Neural progenitor cell (in vitro differentiated cells): Measurements from ENCODE around the gene CYB5R3. TPM values are rescaled to one million over a fixed set of nuclear protein-coding genes. Genes with fewer than 3 reads are reported as not detected.
A peak's percentile ranks its signal among the peaks of the same experiment; 100 is the strongest.

Experiments used
- DNase-seq: peaks from one replicate; pipeline ENCODE4 v3.0.0-alpha.2; 2016; ENCODE audit warnings: low spot score
- H2AFZ ChIP-seq: fragments of 200-600 bp; sonication (generic); replicated peaks from 2 replicates; pipeline ENCODE4 v1.6.1; 2016; ENCODE audit warnings: antibody characterized with exemption
- H3F3A ChIP-seq: fragments of 200-600 bp; sonication (generic); 2 replicates; pipeline ENCODE4 v1.6.1; 2016; ENCODE audit warnings: antibody characterized with exemption, low read depth
- H3K27ac ChIP-seq: fragments of 200-600 bp; sonication (generic); 2 replicates; pipeline ENCODE4 v1.5.1; 2016; ENCODE audit warnings: mild to moderate bottlenecking
- H3K27me3 ChIP-seq: fragments of 200-600 bp; sonication (generic); 2 replicates; pipeline ENCODE4 v1.6.1; 2016; ENCODE audit warnings: mild to moderate bottlenecking, moderate library complexity
- H3K36me3 ChIP-seq: fragments of 200-600 bp; sonication (generic); 2 replicates; pipeline ENCODE4 v1.5.1; 2016
- H3K4me1 ChIP-seq: fragments of 200-600 bp; sonication (generic); 2 replicates; pipeline ENCODE4 v1.6.1; 2016; ENCODE audit warnings: mixed run types
- H3K4me2 ChIP-seq: fragments of 200-600 bp; sonication (generic); 2 replicates; pipeline ENCODE4 v1.6.1; 2016
- H3K4me3 ChIP-seq: fragments of 200-600 bp; sonication (generic); 2 replicates; pipeline ENCODE4 v1.5.1; 2016
- H3K79me2 ChIP-seq: fragments of 200-600 bp; sonication (generic); 2 replicates; pipeline ENCODE4 v1.6.1; 2016; ENCODE audit warnings: low read depth
- H3K9ac ChIP-seq: fragments of 200-600 bp; sonication (generic); 2 replicates; pipeline ENCODE4 v1.6.1; 2016
- H3K9me3 ChIP-seq: fragments of 200-600 bp; sonication (generic); 2 replicates; pipeline ENCODE4 v1.5.1; 2016; ENCODE audit warnings: low read depth
- H4K20me1 ChIP-seq: fragments of 200-600 bp; sonication (generic); 2 replicates; pipeline ENCODE4 v1.6.1; 2016; ENCODE audit warnings: low read depth
- H3K27ac Mint-ChIP-seq: 3 replicates; pipeline ENCODE4 v1.8.0; 2021; ENCODE audit warnings: mixed read lengths
- H3K27me3 Mint-ChIP-seq: 2 replicates; pipeline ENCODE4 v1.8.0; 2022; ENCODE audit warnings: low read depth, mild to moderate bottlenecking, inconsistent platforms, moderate library complexity, mixed read lengths; ENCODE audit not compliant: insufficient read depth
- H3K36me3 Mint-ChIP-seq: 3 replicates; pipeline ENCODE4 v1.8.0; 2021; ENCODE audit warnings: mixed read lengths
- H3K4me1 Mint-ChIP-seq: 3 replicates; pipeline ENCODE4 v1.8.0; 2021; ENCODE audit warnings: mixed read lengths
- H3K4me3 Mint-ChIP-seq: 3 replicates; pipeline ENCODE4 v1.8.0; 2021; ENCODE audit warnings: mild to moderate bottlenecking, moderate library complexity, mixed read lengths
- H3K9me3 Mint-ChIP-seq: 3 replicates; pipeline ENCODE4 v1.8.0; 2020; ENCODE audit warnings: mixed read lengths
- EZH2 ChIP-seq: fragments of 200-600 bp; sonication (generic); IDR thresholded peaks from 2 replicates; pipeline ENCODE4 v1.6.1; 2017; ENCODE audit warnings: antibody characterized with exemption, mild to moderate bottlenecking, moderate library complexity
- EZH2phosphoT487 ChIP-seq: fragments of 200-600 bp; sonication (generic); IDR thresholded peaks from 2 replicates; pipeline ENCODE4 v1.6.1; 2017; ENCODE audit warnings: antibody characterized with exemption
- total RNA-seq: library from RNA; depleted of rRNA; stranded (reverse); fragments of >200 nt; gene quantifications from 2 replicates; pipeline ENCODE4 v1.2.3, GENCODE V29; 2015; ENCODE audit warnings: low replicate concordance
- TF ChIP-seq, protein P1 (sequence below): fragments of 200-600 bp; sonication (generic); IDR thresholded peaks from 2 replicates; pipeline ENCODE4 v1.5.1; 2017; ENCODE audit warnings: antibody characterized with exemption, mild to moderate bottlenecking

The CYB5R3 gene
- total RNA-seq, 1 donor from 2014 or later, result 21.6 TPM

DNA sequence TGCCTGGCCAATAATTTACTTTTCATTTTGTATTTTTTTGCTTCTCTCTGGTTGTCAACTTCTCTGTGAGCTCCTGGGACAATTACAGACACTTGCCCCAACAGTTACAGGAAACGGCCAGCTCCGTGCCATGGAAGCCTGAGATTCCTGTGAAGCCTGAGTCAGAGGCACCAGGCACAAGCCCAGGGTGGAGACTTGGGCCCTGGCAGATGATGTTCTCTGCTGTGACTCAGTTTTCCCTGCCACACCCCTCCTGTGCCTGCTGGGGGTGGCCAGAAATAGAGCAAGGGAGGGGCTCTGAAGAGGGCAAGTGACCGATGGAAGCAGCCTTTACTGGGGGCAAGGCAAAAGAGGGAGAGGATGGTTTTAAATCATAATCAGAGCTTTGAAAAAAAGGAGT, 13.7 kb downstream of the CYB5R3 start:
- Mint-ChIP-seq H3K36me3 (peaks cover 3% of the 10 kb centered on the region), H3K4me3 (no peak overlapping the region), H3K27ac (no peak overlapping the region), H3K9me3 (no peaks in the 10 kb centered on the region), H3K27me3 (no peaks in the 10 kb centered on the region), H3K4me1 (no peaks in the 10 kb centered on the region)
- Histone ChIP-seq H3K27ac (no peak overlapping the region), H3K9ac (no peak overlapping the region), H3K9me3 (no peaks in the 10 kb centered on the region), H3K36me3 (no peaks in the 10 kb centered on the region), H3K4me2 (no peak overlapping the region), H4K20me1 (peaks cover 7% of the 10 kb centered on the region), H3K4me3 (no peak overlapping the region), H3F3A (no peaks in the 10 kb centered on the region), H3K27me3 (no peaks in the 10 kb centered on the region), H3K4me1 (no peaks in the 10 kb centered on the region), H3K79me2 (peaks cover 10% of the 10 kb centered on the region), H2AFZ (no peak overlapping the region)
- TF ChIP-seq EZH2phosphoT487, result no peak
- DNase-seq, result no peak

DNA sequence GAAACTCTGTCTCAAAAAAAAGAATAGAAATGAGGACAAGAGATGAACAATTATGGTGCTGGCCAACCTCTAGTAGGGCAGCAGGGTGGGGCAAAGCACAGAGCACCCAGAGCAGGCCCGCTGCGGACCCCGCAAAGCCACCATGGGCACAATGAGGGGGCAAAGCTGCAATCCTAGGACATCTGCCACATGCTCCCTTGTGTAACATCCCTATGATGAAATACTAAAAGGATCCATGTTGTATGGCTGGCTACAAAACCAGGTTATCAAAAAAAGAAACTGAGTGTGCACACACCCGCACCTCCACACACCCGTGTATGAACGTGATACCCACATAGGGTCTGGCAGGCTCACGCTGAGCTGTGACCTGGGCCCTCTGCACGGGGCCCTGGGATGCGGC, 16.2 kb downstream of the CYB5R3 start:
- no peaks in the 10 kb centered on the region for H3K4me1 Mint-ChIP-seq
- Histone ChIP-seq H3K27me3 (no peaks in the 10 kb centered on the region), H3F3A (no peaks in the 10 kb centered on the region), H3K36me3 (no peaks in the 10 kb centered on the region), H3K9ac (no peak overlapping the region), H3K4me1 (no peaks in the 10 kb centered on the region), H3K4me3 (no peak overlapping the region), H3K79me2 (no peaks in the 10 kb centered on the region), H3K27ac (no peak overlapping the region), H2AFZ (no peak overlapping the region), H3K4me2 (no peak overlapping the region), H4K20me1 (peaks cover 7% of the 10 kb centered on the region), H3K9me3 (no peaks in the 10 kb centered on the region)
- H3K9me3 Mint-ChIP-seq, result no peaks in the 10 kb centered on the region
- H3K4me3 Mint-ChIP-seq, result no peak overlapping the region
- no peak for DNase-seq
- H3K27ac Mint-ChIP-seq, result no peak overlapping the region
- no peaks in the 10 kb centered on the region for H3K27me3 Mint-ChIP-seq
- peaks cover 11% of the 10 kb centered on the region for H3K36me3 Mint-ChIP-seq
- TF ChIP-seq, protein P1, sequence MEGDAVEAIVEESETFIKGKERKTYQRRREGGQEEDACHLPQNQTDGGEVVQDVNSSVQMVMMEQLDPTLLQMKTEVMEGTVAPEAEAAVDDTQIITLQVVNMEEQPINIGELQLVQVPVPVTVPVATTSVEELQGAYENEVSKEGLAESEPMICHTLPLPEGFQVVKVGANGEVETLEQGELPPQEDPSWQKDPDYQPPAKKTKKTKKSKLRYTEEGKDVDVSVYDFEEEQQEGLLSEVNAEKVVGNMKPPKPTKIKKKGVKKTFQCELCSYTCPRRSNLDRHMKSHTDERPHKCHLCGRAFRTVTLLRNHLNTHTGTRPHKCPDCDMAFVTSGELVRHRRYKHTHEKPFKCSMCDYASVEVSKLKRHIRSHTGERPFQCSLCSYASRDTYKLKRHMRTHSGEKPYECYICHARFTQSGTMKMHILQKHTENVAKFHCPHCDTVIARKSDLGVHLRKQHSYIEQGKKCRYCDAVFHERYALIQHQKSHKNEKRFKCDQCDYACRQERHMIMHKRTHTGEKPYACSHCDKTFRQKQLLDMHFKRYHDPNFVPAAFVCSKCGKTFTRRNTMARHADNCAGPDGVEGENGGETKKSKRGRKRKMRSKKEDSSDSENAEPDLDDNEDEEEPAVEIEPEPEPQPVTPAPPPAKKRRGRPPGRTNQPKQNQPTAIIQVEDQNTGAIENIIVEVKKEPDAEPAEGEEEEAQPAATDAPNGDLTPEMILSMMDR, result no peak
- TF ChIP-seq EZH2phosphoT487, result no peak
- TF ChIP-seq EZH2, result no peak

DNA sequence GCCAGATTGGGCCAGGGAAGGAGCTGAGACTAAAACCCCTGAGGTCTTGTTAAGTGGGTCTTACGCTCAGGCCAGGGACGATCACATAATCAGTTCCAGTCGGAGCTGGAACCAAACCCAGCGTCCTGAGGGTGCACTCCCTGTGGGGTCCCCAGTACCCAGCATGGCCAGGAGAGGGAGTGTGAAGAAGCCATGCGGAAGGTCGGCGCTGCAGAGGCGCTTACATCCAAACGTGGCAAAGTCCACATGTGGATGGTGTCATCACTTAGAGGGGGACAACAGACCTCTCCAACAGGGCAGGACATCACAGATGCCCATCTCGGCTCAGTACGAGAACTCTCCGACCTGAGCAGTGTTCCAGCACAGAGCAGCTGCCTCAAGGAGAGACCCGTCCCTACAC, 17.1 kb downstream of the CYB5R3 start:
- no peaks in the 10 kb centered on the region for H3K4me1 Mint-ChIP-seq
- Histone ChIP-seq H3K27me3 (no peaks in the 10 kb centered on the region), H3K9ac (no peak overlapping the region), H3K4me3 (no peak overlapping the region), H4K20me1 (peaks cover 7% of the 10 kb centered on the region), H3K79me2 (no peaks in the 10 kb centered on the region), H3K4me1 (no peaks in the 10 kb centered on the region), H3F3A (no peaks in the 10 kb centered on the region), H3K4me2 (no peak overlapping the region), H3K9me3 (no peaks in the 10 kb centered on the region), H3K36me3 (no peaks in the 10 kb centered on the region), H3K27ac (no peak overlapping the region), H2AFZ (no peak overlapping the region)
- TF ChIP-seq, protein P1, result peak; percentile 38
- no peak for TF ChIP-seq EZH2
- TF ChIP-seq EZH2phosphoT487, result no peak
- peaks cover 11% of the 10 kb centered on the region for H3K36me3 Mint-ChIP-seq
- H3K4me3 Mint-ChIP-seq, result no peak overlapping the region
- no peak overlapping the region for H3K27ac Mint-ChIP-seq
- no peaks in the 10 kb centered on the region for H3K27me3 Mint-ChIP-seq
- peak; percentile 52 for DNase-seq
- no peaks in the 10 kb centered on the region for H3K9me3 Mint-ChIP-seq

DNA sequence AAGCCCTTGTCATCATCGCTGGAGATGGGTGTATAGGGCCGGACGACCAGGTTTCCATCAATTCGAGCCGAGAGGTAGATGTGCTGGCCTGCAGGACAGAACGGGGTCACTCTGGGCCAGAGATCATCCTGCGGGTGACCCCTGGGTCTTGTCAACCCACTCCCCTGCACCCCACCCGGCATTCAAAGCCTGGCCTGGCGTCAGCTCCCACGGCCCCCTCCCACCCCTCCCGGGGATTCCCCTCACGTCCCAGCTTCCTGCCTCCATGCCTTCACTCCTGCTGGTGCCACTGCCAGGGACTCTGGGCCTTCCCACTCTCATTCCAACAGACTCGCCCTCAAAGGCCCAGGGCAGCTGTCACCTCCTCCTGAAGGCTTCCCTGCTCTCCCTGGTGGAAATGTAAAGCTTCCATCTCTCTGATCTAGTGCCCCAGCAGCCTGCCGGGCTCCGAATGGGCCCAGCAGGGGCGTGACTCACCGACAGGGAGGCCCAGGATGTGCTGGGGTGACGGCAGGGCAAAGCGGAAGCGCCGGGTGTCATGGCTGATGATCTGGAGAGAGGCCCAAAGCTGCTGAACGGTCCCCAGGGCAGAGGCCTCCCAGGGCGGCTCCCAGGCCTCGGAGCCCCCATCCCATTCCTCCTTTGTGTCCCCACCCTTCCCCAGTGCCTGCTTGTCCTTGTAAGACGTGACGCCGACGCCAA, 18.1 kb downstream of the CYB5R3 start:
- Mint-ChIP-seq H3K27me3 (no peaks in the 10 kb centered on the region), H3K36me3 (peaks cover 16% of the 10 kb centered on the region), H3K4me3 (no peak overlapping the region), H3K9me3 (no peaks in the 10 kb centered on the region), H3K27ac (peak overlapping the region; percentile 82), H3K4me1 (no peaks in the 10 kb centered on the region)
- no peaks in the 10 kb centered on the region for H3K36me3 ChIP-seq
- H3K4me1 ChIP-seq, result no peaks in the 10 kb centered on the region
- H3F3A ChIP-seq, result no peaks in the 10 kb centered on the region
- H3K9me3 ChIP-seq, result no peaks in the 10 kb centered on the region
- H4K20me1 ChIP-seq, result peaks cover 7% of the 10 kb centered on the region
- no peak for DNase-seq
- H3K4me3 ChIP-seq, result no peak overlapping the region
- no peak overlapping the region for H2AFZ ChIP-seq
- no peaks in the 10 kb centered on the region for H3K27me3 ChIP-seq
- H3K79me2 ChIP-seq, result no peaks in the 10 kb centered on the region
- TF ChIP-seq EZH2phosphoT487 (no peak), EZH2 (no peak)
- TF ChIP-seq, protein P1, result no peak
- no peak overlapping the region for H3K4me2 ChIP-seq
- no peak overlapping the region for H3K9ac ChIP-seq
- H3K27ac ChIP-seq, result no peak overlapping the region
